Measurements from ENCODE around the gene INVS. TPM values are rescaled to one million over a fixed set of nuclear protein-coding genes. Genes with fewer than 3 reads are reported as not detected.

Gene INVS
- total and polyA plus RNA-seq, 12 donors = 1.6 to 8.0 (median 5.5) TPM

GRCh38 chr9:100086097-100086635 lies 12.9 kb upstream of the INVS start:
- no peak for TF ChIP-seq CTCF (IDR thresholded peaks at IDR 0.05)
- peaks cover 0 to 84% (median 48%) of the 10 kb centered on the region in 9 donors for H3K4me1 ChIP-seq
- no peaks in the 10 kb centered on the region for H3K9me3 ChIP-seq
- intact Hi-C loops (cut with DNase I) = no loop called here
- DNase-seq = no peak
- H3K27ac ChIP-seq = no peak overlapping the region
- H3K27me3 ChIP-seq = no peaks in the 10 kb centered on the region
- ATAC-seq = no peak
- no peaks in the 10 kb centered on the region for H3K36me3 ChIP-seq
- no peak overlapping the region for H3K4me3 ChIP-seq
- 86 to 93% methylated on average over 3 of the region's 3 CpGs for WGBS, 2 donors

DNA sequence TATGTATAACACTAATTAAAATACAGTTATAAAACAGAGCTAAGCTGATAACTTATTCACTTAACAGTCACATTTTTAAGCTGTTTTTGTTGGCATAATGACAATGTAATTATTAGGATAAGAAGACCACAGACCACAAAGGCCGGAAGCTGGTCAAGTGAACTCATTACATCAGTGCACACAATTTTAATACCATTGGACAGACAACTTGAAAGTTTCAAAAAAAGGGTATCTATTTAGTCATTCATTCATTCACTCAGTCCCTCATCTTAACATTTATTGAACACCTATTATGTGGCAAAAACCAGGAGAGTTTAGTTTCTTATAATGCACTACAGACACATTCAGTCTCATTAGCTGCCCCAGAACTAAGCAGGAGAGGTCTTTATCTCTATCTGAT lies 11.8 kb upstream of the INVS start:
- 66 to 85% methylated on average over 1 of the region's 1 CpG for WGBS, 2 donors
- intact Hi-C loops (cut with DNase I) = no loop called here
- H3K4me3 ChIP-seq = no peak overlapping the region
- TF ChIP-seq CTCF (IDR thresholded peaks at IDR 0.05) = no peak
- H3K27me3 ChIP-seq = no peaks in the 10 kb centered on the region
- H3K9me3 ChIP-seq = no peaks in the 10 kb centered on the region
- ATAC-seq = peak in 2 of 8 donors; percentile 38 to 39
- H3K36me3 ChIP-seq = no peaks in the 10 kb centered on the region
- DNase-seq = no peak
- peaks cover 0 to 75% (median 38%) of the 10 kb centered on the region in 9 donors for H3K4me1 ChIP-seq
- H3K27ac ChIP-seq = no peak overlapping the region

- Histone ChIP-seq H3K4me1 (peaks cover 0 to 75% (median 38%) of the 10 kb centered on the region in 9 donors), H3K4me3 (no peak overlapping the region), H3K27me3 (no peaks in the 10 kb centered on the region), H3K36me3 (no peaks in the 10 kb centered on the region), H3K27ac (no peak overlapping the region), H3K9me3 (no peaks in the 10 kb centered on the region)
- DNase-seq (no peak), ATAC-seq (no peak)
- intact Hi-C loops (cut with DNase I) = no loop called here
- TF ChIP-seq CTCF (IDR thresholded peaks at IDR 0.05) = no peak
- WGBS, 2 donors = 73 to 78% methylated on average over 4 of the region's 4 CpGs
Observed at GRCh38 chr9:100088202-100088601, 10.8 kb upstream of the INVS start.

GRCh38 chr9:100090880-100091279 lies 8.2 kb upstream of the INVS start:
- intact Hi-C loops (cut with DNase I) = loop anchor here in 2 of 10 donors (10.0 kb wide), 2 partner anchors 56 to 866 kb away; partner anchors contain the start of genes ALG2 (in 1 of the 2) and SEC61B (in 1 of the 2)

More at GRCh38 chr9:100090880-100091279, 8.2 kb upstream of the INVS start:
- WGBS, 2 donors = 96 to 97% methylated on average over 1 of the region's 1 CpG
- no peak overlapping the region for H3K4me3 ChIP-seq
- H3K36me3 ChIP-seq = no peaks in the 10 kb centered on the region
- DNase-seq (no peak), ATAC-seq (no peak)
- TF ChIP-seq CTCF (IDR thresholded peaks at IDR 0.05) = no peak
- peaks cover 0 to 68% (median 31%) of the 10 kb centered on the region in 9 donors for H3K4me1 ChIP-seq
- no peak overlapping the region for H3K27ac ChIP-seq
- no peaks in the 10 kb centered on the region for H3K9me3 ChIP-seq
- no peaks in the 10 kb centered on the region for H3K27me3 ChIP-seq

Data from heart right ventricle (tissue), 16 donors.